Stimulated activated CD8-positive, alpha-beta memory T cell treated with anti-CD3 and anti-CD28 coated beads, Interleukin-4, amount 100 ng/mL, for 4 hours (primary cell): ENCODE data around the gene LTBP3.
"Not testable (repeated sequence)": the region's sequence is repeated elsewhere in the genome, so short reads cannot be mapped to it uniquely, and the experiment has no call there.

ENCODE experiments used
- DNase-seq, 2 donors: peaks; one replicate each; pipeline ENCODE4 v3.0.0-alpha.2; 2020; ENCODE audit warnings: low read depth in 2 of 2, low spot score in 1 of 2

The LTBP3 gene

DNA sequence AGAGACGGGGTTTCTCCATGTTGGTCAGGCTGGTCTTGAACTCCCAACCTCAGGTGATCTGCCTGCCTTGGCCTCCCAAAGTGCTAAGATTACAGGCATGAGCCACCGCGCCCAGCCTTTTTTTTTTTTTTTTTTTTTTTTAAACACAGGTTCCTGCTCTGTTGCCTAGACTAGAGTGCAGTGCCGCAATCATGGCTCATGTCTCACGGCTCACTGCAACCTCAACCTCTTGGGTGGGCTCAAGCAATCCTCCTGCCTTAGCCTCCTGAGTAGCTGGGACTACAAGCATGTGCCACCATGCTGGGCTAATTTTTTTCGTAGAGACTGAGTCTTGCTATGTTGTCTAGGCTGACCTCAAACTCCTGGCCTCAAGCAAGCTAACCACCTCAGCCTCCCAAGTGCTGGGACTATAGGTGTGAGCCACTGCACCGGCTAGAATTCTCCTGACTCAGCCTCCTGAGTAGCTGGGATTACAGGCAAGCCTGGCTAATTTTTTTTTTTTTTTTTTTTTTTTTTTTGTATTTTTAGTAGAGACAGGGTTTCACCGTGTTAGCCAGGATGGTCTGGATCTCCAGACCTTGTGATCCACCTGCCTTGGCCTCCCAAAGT is 39.1 kb downstream of the LTBP3 start:
- not testable (repeated sequence) for DNase-seq

DNA sequence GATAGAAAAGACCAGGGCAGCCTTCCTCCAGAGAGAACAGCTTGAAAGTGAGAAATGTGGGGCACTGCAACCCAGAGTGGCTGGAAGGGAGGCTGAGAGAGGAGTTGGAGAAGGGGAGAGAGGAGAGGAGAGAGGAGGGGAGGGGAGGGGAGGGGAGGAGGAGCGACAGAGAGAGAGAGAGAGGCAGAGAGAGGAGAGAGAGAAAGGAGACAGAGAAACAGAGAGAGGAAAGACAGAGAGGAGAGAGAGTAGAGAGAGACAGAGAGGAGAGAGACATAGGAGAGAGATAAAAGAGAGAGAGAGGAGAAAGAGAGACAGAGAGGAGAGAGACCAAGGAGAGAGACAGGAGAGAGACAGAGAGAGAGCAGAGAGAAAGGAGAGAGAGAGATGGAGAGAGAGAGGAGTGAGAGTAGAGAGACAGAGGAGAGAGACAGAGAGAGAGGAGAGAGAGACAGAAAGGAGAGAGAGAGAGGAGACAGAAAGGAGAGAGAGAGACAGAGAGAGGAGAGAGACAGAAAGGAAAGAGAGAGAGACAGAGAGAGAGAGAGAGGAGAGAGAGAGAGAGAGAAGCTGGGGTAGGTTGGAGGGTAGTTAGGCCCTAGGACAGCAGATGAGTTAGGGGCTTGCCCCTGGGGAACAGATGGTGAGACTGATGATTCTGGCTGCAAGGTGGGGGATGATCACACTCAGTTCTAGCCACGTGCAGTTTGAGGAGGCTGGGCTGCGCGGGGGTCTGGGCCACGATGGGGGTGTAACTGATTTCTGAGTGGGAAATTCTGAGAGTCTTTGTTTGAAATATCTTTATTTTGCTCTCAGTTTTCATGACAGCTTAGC is 41.8 kb downstream of the LTBP3 start:
- no peak for DNase-seq

DNA sequence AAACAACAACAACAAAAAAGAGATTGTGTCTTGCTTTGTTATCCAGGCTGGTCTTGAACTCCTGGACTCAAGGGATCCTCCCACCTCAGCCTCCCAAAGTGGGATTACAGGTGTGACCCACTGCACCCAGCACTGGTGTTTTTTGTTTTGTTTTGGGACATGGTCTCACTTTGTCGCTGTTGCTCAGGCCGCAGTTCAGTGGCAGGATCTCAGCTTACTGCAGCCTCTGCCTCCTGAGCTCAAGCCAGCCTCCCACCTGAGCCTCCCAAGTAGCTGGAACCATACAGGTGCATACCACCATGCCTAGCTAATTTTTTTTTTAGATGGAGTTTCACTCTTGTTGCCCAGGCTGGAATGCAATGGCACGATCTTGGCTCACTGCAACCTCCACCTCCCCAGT is 45.8 kb downstream of the LTBP3 start:
- DNase-seq: not testable (repeated sequence)

DNA sequence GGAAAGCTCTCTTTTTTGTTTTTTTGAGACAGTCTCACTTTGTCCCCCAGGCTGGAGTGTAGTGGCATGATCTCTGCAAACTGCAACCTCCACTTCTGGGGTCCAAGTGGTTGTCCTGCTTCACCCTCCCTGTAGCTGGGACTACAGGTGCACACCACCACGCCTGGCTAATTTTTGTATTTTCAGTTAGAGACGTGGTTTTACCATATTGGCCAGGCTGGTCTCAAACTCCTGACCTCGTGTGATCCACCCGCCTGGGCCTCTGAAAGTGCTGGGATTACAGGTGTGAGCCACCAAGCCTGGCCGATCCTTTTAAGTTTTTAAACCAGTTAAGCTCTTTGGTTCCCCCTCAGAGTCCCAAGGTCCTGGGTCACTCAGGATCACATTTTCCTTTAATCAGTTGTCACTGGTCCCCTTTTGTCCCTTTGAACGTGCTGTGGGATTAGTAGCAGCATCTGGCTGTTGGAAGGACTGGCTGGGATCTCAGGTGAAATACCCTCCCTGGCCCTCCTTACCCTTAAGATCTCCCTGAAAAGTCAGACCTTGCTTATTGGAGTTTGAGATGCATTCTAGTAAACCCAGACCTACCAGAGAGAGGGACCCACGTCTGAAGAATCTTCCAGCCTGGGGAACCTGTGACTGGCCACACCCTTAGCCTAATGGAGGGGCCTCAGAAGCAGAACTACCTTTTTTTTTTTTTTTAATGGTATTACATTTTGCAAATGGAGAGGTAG is 51.2 kb downstream of the LTBP3 start:
- no peak for DNase-seq

DNA sequence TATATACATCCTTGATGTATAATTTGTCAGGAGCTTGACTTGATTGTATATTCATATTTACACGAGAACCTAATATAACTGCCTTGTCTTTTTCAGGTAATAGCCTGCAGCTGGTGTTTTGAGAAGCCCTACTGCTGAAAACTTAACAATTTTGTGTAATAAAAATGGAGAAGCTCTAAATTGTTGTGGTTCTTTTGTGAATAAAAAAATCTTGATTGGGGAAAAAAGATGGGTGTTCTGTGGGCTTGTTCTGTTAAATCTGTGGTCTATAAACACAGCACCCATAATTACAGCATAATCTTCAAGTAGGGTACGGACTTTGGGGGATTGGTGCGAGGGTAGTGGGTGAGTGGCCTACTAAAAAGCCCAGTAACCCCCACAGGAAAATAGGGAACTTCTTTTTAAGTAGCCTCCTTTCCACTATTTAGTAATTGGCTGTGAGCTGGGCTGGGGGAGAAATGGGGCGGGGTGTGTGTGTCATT is 51.8 kb downstream of the LTBP3 start:
- DNase-seq: no peak

DNA sequence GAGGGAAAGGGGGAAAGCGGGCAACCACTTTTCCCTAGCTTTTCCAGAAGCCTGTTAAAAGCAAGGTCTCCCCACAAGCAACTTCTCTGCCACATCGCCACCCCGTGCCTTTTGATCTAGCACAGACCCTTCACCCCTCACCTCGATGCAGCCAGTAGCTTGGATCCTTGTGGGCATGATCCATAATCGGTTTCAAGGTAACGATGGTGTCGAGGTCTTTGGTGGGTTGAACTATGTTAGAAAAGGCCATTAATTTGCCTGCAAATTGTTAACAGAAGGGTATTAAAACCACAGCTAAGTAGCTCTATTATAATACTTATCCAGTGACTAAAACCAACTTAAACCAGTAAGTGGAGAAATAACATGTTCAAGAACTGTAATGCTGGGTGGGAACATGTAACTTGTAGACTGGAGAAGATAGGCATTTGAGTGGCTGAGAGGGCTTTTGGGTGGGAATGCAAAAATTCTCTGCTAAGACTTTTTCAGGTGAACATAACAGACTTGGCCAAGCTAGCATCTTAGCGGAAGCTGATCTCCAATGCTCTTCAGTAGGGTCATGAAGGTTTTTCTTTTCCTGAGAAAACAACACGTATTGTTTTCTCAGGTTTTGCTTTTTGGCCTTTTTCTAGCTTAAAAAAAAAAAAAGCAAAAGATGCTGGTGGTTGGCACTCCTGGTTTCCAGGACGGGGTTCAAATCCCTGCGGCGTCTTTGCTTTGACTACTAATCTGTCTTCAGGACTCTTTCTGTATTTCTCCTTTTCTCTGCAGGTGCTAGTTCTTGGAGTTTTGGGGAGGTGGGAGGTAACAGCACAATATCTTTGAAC is 52.5 kb downstream of the LTBP3 start:
- no peak for DNase-seq

DNA sequence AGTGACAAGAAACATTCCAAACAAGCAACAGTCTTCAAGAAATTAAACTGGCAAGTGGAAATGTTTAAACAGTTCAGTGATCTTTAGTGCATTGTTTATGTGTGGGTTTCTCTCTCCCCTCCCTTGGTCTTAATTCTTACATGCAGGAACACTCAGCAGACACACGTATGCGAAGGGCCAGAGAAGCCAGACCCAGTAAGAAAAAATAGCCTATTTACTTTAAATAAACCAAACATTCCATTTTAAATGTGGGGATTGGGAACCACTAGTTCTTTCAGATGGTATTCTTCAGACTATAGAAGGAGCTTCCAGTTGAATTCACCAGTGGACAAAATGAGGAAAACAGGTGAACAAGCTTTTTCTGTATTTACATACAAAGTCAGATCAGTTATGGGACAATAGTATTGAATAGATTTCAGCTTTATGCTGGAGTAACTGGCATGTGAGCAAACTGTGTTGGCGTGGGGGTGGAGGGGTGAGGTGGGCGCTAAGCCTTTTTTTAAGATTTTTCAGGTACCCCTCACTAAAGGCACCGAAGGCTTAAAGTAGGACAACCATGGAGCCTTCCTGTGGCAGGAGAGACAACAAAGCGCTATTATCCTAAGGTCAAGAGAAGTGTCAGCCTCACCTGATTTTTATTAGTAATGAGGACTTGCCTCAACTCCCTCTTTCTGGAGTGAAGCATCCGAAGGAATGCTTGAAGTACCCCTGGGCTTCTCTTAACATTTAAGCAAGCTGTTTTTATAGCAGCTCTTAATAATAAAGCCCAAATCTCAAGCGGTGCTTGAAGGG is 53.3 kb downstream of the LTBP3 start:
- DNase-seq: no peak

DNA sequence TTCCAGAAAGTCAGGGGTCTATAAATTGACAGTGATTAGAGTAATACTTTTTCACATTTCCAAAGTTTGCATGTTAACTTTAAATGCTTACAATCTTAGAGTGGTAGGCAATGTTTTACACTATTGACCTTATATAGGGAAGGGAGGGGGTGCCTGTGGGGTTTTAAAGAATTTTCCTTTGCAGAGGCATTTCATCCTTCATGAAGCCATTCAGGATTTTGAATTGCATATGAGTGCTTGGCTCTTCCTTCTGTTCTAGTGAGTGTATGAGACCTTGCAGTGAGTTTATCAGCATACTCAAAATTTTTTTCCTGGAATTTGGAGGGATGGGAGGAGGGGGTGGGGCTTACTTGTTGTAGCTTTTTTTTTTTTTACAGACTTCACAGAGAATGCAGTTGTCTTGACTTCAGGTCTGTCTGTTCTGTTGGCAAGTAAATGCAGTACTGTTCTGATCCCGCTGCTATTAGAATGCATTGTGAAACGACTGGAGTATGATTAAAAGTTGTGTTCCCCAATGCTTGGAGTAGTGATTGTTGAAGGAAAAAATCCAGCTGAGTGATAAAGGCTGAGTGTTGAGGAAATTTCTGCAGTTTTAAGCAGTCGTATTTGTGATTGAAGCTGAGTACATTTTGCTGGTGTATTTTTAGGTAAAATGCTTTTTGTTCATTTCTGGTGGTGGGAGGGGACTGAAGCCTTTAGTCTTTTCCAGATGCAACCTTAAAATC is 54.0 kb downstream of the LTBP3 start:
- DNase-seq: no peak

DNA sequence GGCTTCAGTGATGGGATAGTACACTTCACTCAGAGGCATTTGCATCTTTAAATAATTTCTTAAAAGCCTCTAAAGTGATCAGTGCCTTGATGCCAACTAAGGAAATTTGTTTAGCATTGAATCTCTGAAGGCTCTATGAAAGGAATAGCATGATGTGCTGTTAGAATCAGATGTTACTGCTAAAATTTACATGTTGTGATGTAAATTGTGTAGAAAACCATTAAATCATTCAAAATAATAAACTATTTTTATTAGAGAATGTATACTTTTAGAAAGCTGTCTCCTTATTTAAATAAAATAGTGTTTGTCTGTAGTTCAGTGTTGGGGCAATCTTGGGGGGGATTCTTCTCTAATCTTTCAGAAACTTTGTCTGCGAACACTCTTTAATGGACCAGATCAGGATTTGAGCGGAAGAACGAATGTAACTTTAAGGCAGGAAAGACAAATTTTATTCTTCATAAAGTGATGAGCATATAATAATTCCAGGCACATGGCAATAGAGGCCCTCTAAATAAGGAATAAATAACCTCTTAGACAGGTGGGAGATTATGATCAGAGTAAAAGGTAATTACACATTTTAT is 54.7 kb downstream of the LTBP3 start:
- no peak for DNase-seq

DNA sequence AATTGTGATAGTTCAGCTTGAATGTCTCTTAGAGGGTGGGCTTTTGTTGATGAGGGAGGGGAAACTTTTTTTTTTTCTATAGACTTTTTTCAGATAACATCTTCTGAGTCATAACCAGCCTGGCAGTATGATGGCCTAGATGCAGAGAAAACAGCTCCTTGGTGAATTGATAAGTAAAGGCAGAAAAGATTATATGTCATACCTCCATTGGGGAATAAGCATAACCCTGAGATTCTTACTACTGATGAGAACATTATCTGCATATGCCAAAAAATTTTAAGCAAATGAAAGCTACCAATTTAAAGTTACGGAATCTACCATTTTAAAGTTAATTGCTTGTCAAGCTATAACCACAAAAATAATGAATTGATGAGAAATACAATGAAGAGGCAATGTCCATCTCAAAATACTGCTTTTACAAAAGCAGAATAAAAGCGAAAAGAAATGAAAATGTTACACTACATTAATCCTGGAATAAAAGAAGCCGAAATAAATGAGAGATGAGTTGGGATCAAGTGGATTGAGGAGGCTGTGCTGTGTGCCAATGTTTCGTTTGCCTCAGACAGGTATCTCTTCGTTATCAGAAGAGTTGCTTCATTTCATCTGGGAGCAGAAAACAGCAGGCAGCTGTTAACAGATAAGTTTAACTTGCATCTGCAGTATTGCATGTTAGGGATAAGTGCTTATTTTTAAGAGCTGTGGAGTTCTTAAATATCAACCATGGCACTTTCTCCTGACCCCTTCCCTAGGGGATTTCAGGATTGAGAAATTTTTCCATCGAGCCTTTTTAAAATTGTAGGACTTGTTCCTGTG is 55.4 kb downstream of the LTBP3 start:
- no peak for DNase-seq

DNA sequence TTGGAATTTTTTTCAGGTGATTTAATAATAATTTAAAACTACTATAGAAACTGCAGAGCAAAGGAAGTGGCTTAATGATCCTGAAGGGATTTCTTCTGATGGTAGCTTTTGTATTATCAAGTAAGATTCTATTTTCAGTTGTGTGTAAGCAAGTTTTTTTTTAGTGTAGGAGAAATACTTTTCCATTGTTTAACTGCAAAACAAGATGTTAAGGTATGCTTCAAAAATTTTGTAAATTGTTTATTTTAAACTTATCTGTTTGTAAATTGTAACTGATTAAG is 55.9 kb downstream of the LTBP3 start:
- no peak for DNase-seq

DNA sequence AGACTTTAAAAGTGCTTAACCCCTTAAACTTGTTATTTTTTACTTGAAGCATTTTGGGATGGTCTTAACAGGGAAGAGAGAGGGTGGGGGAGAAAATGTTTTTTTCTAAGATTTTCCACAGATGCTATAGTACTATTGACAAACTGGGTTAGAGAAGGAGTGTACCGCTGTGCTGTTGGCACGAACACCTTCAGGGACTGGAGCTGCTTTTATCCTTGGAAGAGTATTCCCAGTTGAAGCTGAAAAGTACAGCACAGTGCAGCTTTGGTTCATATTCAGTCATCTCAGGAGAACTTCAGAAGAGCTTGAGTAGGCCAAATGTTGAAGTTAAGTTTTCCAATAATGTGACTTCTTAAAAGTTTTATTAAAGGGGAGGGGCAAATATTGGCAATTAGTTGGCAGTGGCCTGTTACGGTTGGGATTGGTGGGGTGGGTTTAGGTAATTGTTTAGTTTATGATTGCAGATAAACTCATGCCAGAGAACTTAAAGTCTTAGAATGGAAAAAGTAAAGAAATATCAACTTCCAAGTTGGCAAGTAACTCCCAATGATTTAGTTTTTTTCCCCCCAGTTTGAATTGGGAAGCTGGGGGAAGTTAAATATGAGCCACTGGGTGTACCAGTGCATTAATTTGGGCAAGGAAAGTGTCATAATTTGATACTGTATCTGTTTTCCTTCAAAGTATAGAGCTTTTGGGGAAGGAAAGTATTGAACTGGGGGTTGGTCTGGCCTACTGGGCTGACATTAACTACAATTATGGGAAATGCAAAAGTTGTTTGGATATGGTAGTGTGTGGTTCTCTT is 56.5 kb downstream of the LTBP3 start:
- DNase-seq: no peak

DNA sequence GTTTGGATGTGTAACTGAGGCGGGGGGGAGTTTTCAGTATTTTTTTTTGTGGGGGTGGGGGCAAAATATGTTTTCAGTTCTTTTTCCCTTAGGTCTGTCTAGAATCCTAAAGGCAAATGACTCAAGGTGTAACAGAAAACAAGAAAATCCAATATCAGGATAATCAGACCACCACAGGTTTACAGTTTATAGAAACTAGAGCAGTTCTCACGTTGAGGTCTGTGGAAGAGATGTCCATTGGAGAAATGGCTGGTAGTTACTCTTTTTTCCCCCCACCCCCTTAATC is 57.0 kb downstream of the LTBP3 start:
- no peak for DNase-seq

DNA sequence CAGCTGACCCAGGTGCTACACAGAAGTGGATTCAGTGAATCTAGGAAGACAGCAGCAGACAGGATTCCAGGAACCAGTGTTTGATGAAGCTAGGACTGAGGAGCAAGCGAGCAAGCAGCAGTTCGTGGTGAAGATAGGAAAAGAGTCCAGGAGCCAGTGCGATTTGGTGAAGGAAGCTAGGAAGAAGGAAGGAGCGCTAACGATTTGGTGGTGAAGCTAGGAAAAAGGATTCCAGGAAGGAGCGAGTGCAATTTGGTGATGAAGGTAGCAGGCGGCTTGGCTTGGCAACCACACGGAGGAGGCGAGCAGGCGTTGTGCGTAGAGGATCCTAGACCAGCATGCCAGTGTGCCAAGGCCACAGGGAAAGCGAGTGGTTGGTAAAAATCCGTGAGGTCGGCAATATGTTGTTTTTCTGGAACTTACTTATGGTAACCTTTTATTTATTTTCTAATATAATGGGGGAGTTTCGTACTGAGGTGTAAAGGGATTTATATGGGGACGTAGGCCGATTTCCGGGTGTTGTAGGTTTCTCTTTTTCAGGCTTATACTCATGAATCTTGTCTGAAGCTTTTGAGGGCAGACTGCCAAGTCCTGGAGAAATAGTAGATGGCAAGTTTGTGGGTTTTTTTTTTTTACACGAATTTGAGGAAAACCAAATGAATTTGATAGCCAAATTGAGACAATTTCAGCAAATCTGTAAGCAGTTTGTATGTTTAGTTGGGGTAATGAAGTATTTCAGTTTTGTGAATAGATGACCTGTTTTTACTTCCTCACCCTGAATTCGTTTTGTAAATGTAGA is 57.6 kb downstream of the LTBP3 start:
- no peak for DNase-seq

DNA sequence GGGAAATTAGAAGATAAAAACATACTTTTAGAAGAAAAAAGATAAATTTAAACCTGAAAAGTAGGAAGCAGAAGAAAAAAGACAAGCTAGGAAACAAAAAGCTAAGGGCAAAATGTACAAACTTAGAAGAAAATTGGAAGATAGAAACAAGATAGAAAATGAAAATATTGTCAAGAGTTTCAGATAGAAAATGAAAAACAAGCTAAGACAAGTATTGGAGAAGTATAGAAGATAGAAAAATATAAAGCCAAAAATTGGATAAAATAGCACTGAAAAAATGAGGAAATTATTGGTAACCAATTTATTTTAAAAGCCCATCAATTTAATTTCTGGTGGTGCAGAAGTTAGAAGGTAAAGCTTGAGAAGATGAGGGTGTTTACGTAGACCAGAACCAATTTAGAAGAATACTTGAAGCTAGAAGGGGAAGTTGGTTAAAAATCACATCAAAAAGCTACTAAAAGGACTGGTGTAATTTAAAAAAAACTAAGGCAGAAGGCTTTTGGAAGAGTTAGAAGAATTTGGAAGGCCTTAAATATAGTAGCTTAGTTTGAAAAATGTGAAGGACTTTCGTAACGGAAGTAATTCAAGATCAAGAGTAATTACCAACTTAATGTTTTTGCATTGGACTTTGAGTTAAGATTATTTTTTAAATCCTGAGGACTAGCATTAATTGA is 58.3 kb downstream of the LTBP3 start:
- no peak for DNase-seq

DNA sequence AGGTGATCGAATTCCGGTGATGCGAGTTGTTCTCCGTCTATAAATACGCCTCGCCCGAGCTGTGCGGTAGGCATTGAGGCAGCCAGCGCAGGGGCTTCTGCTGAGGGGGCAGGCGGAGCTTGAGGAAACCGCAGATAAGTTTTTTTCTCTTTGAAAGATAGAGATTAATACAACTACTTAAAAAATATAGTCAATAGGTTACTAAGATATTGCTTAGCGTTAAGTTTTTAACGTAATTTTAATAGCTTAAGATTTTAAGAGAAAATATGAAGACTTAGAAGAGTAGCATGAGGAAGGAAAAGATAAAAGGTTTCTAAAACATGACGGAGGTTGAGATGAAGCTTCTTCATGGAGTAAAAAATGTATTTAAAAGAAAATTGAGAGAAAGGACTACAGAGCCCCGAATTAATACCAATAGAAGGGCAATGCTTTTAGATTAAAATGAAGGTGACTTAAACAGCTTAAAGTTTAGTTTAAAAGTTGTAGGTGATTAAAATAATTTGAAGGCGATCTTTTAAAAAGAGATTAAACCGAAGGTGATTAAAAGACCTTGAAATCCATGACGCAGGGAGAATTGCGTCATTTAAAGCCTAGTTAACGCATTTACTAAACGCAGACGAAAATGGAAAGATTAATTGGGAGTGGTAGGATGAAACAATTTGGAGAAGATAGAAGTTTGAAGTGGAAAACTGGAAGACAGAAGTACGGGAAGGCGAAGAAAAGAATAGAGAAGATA is 59.0 kb downstream of the LTBP3 start, which contains the start of gene MALAT1:
MALAT1 (plus strand) TSS at position 69 of the 736 bp plus-strand sequence.
- peak; percentile 87 to 92 for DNase-seq
